Hepatic stellate cell (primary cell): ENCODE data around the gene LRP5.

Experiments
- DNase-seq: peaks from one replicate; pipeline ENCODE4 v3.0.0; 2011; ENCODE audit warnings: low spot score

Gene LRP5

DNA sequence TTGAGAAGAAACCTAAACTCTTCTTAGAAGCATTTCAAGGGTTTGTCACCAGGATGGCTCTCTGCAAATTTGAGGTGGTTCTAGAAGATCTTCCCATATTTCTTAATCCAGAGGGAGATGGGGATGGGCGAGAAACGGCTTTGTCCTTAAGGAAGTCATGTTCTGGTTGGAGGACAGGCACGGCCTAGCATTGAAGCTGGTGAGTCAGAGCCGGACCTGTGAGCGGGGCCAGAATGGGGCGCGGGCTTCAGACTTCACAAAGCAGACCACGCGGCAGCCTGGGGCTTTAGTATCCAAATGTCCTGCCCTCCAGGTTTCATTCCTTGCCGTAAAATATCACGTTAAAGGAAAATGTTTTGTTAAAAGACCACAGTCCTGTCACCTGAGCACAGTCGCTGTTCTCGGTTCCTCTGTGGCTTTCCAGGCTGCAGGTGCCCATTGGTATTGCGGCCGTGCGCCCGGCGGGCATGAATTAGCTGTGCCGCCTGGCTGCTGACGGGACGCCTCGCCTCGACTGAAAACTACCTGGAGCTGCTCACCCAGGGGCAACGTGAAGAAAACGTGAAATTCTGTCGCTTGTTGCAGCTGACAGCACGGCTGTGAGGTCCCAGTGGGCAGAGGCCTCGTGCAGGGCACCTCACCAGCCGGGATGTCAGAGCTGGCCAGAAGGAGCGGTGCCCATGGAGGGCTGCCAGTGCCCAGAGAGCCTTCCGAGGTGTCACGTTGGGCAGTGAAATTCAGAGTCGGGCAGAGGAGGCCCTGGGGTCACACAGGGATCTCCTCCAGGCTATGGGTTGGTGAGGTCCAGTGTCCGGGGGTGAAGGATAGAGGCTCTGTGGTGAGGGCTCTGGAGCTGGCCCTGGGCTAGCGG lies 59.0 kb downstream of the LRP5 start:
- no peak for DNase-seq

DNA sequence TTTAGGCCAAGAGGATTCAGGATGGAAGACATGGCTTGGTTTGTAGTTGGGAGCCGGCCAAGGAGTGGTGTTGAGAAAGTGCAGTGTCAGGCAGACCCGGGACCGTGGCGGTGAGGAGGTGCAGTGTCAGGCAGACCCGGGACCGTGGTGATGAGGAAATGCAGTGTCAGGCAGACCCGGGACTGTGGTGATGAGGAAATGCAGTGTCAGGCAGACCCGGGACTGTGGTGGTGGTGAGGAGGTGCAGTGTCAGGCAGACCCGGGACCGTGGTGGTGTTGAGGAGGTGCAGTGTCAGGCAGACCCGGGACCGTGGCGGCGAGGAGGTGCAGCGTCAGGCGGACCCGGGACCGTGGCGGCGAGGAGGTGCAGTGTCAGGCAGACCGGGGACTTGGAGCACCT lies 59.7 kb downstream of the LRP5 start:
- DNase-seq = no peak

DNA sequence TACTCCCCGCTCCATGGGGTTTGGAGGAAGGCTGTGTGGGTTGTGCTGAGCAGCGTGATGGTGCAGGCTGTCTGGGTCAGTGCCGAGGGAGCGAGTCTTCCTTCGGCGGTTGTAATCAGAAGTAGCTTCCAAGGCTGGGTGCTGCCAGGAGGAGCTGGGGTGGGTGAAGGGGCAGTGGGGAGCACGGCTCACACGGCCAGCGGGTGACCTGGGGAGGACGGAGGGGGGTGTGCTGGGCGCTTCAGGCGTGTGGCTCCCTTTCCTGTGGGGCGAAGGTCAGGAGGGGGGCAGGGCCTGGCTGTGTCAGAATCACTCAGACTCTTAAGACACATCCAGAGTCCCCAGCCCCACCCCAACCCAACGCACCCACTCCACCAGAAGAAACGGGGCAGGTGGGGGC lies 60.2 kb downstream of the LRP5 start:
- DNase-seq = no peak

DNA sequence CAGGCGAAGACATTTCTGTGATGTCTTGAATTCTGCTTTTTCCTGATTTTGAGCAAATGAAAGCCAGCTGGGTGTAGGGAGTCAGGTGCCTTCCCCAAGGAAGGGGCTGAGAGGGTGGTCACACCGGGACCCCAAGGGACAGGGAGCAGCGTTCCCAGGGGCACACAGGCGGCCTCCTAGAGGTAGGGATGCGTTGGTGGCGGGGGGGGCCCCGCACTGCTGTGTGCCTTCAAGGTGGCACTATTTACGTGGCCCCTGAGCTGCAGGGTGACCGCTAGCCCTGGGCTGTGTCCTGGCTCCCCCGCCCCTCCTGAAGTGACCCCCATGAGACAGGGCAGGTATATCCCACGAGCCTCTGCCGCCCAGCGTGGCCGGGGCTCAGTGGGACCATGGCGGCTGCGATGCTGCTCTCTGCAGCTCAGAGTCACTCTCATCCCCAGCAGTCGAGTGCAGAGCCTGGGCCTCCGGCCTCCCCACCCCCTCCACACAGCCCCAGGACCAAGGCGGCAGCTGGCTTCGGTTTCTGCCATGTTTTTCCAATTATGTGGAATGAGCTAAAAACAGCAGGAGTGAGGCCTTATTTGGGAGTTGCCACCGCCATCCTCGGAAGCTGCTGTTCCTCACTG lies 60.9 kb downstream of the LRP5 start:
- DNase-seq = peak; percentile 76

DNA sequence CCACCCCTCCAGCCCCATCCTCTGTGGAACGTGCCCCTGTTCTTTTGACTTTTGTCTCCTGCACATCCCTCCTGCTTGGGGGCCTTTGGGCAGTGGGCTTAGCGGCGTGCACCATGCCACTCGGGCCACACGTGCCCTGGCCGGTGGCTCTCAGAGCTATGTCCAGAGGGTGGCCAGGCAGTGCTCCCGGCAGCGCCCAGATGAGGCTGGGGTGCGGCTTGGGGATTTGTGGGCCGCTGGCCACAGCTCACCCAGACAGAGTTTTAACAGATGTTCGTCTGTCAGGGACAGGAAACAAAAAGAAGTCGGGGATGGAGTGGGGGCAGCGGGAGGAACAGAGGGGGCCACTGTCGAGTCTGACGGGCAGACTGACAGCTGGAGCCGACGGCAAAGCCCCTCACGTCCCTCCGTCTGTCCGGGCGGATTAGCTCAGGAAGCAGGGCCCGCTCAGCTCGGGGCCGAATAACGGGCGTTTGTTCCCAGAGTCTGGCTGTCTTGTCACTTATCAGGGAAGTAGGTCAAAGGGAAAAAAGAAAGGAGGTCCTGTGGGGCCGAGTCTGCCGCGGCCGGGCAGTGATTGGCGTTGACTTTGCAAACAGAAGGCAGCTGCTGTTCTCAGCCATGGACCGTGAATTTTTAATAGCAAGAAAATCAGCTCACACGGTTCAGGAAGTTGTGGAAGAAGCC lies 61.6 kb downstream of the LRP5 start:
- peak; percentile 85 for DNase-seq

DNA sequence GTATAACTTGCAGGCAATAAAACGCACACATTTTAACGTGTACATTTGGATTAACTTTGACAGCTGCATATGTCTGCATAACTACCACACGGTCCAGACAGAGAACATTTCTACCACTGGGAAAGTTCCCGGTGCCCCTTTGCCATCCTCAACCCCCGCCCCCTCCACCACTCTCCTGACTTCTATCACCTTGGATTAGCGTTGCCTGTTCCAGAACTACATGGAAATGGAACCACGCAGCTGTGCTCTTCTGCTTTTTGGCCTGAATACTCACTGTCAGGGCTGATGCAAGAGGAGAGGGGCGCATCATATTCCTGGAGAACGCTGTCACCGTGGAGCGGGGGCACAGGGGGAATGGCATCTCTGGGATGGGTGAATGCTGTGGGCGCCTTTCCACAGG lies 62.1 kb downstream of the LRP5 start:
- DNase-seq = peak; percentile 34

DNA sequence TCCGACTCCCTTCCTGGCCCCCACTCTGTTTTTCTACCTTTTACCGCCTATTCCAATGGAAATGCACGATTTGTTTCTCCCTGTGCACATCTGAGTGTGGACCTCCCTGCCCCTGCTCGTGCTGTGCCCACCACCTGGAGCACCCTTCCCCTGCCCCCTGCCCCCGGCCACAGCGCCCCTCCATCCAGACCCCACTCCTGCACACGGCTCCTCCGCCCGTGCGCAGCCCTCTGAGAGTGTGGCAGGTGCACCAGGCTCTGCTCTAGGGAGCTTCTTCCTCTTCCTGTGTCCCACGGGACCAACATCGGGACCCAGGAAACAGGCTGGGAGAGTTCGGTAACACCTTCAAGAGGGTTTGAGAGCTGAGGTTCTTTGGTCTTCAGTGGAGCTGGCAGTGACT lies 62.9 kb downstream of the LRP5 start:
- no peak for DNase-seq

DNA sequence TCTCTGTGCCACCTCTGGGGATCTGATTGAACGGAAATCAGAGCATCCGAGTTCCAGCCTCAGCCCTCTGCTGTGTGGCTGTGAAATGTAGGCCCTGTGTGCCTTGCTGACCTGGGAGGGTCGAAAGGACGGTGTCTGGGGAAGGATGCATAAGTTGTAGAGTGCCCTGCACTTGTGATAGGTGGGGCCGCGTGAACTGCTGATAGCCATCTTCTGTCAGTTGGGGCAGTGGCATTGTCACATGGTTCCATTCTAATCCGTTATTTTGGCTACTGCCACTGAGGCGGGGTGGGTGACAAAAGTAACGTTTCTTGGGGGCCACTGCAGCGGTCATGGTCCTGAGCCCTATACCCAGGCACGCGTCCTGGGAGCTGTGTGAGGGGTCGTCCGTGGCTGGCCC lies 63.4 kb downstream of the LRP5 start:
- DNase-seq = no peak

DNA sequence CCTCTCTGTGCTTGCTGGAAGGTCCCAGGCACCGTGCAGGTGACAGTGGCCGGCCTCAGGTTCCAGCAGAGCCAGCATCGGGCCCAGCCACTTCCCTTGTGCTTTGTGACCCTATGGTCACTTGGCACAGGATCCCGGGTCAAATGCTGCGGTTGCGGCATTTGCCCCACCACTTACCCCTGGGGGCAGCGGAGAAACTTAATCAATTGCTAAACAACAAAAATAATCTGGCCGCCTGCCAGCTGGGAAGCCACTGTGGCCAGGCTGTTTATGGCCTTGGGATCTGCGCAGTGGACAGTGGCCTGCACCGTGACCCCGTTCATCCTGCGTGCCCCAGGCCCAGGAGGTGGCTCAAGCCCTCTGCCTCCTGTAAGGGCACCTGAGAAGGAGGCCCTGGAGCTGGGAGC lies 65.0 kb downstream of the LRP5 start:
- DNase-seq = no peak

DNA sequence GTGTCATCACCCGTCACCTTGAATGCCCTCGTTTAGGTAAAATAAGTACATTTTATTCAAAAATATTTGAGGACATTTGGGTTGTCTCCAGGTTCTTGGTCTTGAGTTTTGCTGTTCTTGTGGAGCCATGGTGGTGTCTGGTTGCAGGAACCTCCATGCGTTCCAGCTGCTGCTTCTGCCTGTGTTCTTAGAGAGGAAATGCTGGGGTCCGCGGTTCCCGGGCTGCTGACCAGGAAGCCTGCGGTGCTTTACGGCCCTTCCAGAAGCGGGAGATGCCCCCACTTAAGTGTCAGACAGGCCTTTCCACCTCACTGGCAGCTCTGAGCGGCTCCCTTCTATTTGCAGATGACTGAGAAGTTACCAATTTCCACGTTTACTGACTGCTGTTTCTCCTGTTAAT lies 66.8 kb downstream of the LRP5 start:
- no peak for DNase-seq

DNA sequence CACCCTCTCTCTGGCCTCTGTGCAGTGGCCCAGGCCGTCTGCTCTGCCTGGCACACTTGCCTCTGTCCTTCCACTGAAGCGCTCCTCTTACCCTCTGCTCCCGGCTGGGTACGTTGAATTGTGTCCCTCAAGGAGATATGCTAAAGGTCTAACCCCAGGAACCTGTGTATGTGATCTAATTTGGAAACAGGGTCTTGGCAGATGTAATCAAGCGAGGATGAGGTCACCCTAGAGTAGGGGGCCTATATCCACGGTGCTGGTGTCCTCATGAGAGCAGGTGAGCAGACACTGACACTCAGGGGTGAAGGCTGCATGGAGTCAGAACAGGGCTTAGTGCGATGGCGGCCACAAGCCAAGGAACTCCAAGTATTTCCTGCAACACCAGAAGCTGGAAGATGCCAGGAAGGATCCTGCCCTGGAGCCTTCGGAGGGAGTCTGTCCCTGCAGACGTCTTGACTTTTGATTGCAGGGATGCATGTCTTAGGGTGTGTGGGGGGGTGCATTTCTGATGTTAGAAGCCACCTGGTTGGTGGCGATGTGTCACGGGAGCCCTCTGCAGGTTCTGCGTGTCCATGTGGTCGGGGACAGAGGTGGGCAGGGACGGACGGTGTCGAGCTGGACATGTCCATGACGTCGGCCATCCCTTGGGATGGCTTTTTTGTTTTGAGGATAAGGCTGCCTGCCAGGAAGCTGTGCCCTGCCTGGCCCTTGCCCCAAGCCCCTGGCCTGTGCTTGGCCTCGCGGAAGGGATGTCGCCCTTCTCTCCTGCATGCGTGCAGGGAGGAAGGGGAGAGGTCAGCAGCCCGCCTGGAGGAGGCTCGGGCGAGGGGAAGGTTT lies 68.6 kb downstream of the LRP5 start:
- peak; percentile 86 for DNase-seq

DNA sequence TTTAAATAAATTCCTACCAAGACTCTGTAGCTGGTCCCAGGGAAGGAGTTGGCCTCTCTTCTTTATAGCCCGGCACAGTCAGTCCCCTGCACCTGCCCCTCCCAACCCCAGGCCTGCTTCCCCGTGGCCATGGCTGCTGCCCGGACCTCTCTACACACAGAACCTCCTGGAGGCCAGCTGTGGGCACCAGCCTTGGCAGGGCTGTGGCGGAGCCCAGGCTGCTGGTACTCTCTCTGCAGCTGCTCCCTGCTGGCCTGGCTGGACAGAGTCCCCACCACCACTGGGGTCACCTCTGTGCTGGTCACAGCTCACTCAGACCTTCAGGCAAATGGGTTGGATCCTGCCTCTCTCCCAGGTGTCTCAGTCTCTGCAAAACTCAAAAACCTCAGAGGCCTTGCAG lies 69.3 kb downstream of the LRP5 start:
- no peak for DNase-seq

DNA sequence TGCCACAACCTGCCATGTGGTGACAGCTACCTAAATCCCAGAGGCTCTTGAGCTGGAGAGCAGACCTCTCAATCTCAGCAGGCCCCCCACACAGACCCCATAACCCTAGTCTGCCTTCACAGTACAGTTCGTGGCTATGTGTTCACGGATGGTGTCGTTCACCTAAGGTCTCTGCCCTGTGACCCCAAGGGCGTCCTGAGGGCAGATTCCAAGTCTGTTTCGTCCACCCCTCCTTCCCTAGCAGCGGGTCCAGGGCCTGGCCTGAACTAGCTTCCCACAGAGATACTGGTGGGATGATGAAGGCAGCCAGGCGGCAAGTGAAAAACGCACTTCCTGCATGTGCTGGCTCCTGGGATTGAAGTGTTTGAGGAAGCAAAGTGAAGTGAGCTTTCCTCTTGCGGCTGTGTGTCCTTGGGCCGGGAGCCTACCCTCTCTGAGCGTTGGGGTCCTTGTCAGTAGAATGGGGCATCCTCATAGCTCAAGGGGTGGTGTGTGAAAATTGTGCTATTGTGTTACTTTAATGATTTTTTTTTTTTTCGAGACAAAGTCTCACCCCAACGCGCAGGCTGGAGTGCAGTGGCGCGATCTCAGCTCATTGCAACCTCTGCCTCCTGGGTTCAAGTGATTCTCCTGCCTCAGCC lies 70.1 kb downstream of the LRP5 start:
- DNase-seq = no peak

DNA sequence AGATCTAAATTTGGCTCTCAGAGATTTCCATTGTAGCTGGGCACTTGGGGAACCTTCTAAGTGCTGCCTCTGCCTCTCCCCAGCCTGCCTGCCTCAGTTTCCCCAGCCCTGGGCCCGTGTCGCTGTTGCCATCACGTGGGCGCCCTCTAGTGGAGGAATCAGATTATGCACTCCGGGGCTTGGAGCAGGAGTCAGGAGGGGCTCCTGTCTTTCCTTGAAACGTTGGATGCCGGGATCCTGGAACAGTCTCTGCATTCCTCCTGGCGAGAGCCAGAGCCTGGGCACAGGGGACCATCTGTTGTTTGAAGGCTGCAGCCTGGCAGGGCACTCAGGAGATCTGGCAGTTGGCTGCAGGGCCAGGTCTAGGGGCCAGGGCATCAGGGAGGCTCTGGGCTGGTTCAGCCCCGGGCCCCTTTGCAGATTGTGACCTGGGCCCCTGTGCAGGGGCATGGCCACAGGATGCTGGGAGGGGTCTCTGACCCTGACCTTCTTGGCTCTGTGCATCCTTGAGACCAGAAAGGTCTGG lies 71.6 kb downstream of the LRP5 start:
- peak; percentile 71 for DNase-seq

DNA sequence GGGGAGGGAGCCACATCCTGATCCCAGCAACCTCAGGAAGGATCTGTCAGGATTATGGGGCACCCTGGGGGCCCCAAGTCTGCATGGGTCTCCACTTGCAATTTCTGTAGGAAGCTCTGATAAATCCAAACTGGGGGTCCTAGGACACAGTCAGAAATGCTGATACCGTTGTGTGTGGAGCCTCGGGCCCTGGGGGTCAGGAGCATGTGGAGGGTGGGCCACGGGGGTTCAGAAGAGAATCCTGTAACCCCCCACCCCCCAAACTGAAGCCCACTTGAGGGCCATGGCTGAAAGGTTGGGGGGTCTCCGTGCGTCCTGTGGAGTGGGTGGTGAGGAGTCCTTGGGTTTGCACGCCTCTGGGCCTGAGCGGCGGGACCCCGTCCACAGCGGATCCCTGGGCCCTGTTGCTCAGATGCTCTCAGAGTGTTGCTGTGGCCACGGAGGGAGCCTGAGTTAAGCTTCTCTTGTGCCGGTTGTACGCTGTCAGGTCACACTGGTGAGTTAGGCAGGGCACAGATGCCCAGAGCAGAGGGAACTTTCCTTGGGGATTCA lies 72.2 kb downstream of the LRP5 start:
- no peak for DNase-seq

DNA sequence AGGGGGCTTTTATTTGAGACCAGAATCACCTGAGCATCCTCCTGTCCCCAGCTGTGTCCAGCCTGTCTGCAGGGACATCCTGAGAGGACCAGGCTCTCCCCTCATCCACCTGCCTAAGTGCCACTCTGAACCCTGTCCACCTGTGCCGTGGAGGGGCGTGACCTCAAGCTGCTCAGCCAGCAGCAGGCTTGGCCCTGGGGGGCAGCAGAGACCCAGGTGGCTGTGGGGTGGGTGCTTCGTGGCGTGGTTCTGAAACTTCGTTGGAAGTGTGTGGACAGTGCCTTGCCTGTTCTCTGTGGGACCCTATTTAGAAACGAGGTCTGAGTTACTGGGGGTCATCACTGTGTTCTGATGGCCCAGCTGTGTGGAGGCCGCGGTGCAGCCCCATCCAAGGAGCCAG lies 72.7 kb downstream of the LRP5 start:
- no peak for DNase-seq

DNA sequence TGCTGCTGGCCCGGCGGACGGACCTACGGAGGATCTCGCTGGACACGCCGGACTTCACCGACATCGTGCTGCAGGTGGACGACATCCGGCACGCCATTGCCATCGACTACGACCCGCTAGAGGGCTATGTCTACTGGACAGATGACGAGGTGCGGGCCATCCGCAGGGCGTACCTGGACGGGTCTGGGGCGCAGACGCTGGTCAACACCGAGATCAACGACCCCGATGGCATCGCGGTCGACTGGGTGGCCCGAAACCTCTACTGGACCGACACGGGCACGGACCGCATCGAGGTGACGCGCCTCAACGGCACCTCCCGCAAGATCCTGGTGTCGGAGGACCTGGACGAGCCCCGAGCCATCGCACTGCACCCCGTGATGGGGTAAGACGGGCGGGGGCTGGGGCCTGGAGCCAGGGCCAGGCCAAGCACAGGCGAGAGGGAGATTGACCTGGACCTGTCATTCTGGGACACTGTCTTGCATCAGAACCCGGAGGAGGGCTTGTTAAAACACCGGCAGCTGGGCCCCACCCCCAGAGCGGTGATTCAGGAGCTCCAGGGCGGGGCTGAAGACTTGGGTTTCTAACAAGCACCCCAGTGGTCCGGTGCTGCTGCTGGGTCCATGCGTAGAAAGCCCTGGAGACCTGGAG lies 74.1 kb downstream of the LRP5 start:
- no peak for DNase-seq

DNA sequence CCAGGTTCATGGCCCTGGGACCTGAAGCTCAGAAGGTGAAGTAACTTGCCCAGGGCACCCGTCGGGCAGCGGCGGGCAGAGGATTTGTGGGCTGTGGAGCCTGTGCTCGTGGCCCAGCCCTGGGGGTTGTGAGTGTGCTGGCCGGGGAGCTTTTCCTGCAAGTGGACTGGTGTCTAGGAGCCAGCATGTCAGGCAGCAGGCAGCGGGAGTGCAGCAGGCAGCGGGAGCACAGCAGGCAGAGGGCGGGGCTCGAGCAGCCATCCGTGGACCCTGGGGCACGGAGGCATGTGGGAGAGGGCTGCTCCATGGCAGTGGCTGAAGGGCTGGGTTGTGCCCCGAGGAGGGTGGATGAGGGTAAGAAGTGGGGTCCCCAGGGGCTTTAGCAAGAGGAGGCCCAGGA lies 75.4 kb downstream of the LRP5 start:
- no peak for DNase-seq

DNA sequence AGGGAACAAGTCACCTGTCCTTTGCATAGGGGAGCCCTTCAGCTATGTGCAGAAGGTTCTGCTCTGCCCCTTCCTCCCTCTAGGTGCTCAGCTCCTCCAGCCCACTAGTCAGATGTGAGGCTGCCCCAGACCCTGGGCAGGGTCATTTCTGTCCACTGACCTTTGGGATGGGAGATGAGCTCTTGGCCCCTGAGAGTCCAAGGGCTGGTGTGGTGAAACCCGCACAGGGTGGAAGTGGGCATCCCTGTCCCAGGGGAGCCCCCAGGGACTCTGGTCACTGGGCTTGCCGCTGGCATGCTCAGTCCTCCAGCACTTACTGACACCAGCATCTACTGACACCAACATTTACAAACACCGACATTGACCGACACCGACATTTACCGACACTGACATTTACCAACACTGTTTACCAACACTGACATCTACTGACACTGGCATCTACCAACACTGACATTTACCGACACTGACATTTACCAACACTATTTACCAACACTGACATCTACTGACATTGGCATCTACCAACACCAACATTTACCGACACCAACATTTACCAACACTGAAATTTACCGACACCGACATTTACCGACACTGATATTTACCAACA lies 76.3 kb downstream of the LRP5 start:
- DNase-seq = no peak

DNA sequence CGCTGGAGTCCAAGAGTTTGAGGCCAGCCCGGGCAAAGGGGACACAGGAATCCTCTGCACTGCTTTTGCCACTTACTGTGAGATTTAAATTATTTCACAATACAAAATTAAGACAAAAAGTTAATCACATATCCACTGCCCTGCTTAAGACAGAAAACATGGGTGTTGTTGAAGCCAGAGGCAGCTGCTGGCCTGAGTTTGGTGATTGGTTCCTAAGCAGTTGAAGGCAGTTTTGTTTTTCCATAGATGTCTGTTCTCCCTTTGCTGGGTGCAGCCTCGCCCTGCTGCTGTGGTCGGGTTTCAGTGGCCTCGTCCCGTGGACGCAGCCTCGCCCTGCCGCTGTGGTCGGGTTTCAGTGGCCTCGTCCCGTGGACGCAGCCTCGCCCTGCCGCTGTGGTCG lies 77.9 kb downstream of the LRP5 start:
- no peak for DNase-seq
